ENCODE measurements around the gene METTL3.

The METTL3 gene

DNA sequence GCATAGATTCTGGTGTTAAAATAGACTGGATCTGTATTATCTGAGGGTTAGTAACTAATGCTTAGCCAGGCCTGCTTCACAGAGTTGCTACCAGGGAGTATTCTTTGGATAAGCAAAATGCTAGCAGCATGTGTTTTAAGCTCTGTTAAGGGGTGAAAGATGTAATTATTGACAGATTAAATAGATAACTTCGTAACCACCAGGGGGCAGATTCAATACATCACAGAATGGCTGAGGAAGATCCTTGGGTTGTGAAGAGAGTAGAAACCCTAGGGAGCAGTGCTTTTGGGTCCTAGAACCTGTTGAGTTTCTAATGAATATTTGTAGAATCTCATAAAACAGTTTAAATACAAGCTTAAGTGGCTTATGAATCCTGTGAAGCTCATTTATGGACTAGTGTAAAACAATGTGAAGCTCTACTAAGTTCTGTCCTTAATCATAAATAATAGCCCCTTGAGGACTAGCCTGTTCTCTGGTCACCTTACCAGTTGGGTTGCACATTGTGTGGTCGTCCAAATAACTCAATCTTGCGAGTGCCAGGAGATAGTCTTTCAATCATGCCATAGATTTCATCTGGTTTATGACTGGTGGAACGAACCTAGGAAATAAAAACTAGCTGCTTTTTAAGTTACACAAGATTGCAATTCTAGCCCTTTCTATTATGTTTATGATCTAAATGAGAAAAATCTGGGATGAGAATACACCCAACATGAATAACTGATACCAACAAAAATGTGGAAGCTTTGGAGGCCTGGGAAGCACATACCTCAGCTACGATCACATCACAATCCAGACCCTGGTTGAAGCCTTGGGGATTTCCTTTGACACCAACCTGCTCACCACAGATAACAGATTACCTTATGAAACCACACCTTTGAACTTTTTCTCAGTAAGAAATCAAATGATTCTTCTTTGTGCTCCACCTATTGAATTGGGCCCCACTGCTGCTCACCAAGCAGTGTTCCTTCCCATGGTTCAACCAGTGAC, 12.3 kb downstream of the METTL3 start:
- Histone ChIP-seq H3K4me1 (ENCODE audit: insufficient read depth, insufficient read length) (no peaks in the 10 kb centered on the region), H3K9me3 (ENCODE audit: insufficient read depth, low read length) (no peaks in the 10 kb centered on the region), H3K9ac (ENCODE audit: insufficient read length, low read depth) (no peak overlapping the region), H3K4me3 (ENCODE audit: insufficient read length, low read depth) (no peak overlapping the region), H3K36me3 (ENCODE audit: insufficient read depth, insufficient read length, low read length) (peaks cover 87% of the 10 kb centered on the region), H3K27me3 (ENCODE audit: insufficient read depth, insufficient read length) (no peaks in the 10 kb centered on the region)
- DNase-seq (ENCODE audit: low read depth, low spot score) = peak; percentile 48
- TF ChIP-seq SUZ12 (IDR thresholded peaks at IDR 0.05; ENCODE audit: extremely low read depth, insufficient read depth, insufficient read length) = no peak
- TF ChIP-seq ZNF274 (IDR thresholded peaks at IDR 0.05; ENCODE audit: low read depth, low read length) = no peak
- no peak for TF ChIP-seq YY1 (IDR thresholded peaks at IDR 0.05; ENCODE audit: insufficient read depth, insufficient read length)

DNA sequence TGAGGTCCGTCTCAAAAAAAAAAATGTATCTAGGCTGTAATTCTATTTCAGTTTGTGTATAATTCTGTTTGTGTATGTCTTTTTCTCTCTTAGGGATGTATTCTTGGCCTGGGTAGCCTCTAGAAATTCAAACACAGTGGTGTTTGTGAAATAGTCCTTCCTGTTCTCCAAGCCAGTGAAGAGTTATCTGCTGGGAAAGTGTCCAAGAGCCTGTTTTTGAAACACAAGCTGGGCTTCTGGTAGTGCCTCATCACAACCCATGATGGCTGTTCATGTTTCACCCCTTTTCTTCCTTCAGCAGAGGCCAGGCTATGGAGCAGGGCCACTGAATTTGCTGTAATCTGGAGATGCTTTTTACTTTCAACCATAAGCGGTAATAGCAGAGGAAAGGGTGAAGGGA, 14.7 kb downstream of the METTL3 start:
- Histone ChIP-seq H3K36me3 (ENCODE audit: insufficient read depth, insufficient read length, low read length) (peaks cover 76% of the 10 kb centered on the region), H3K4me1 (ENCODE audit: insufficient read depth, insufficient read length) (no peaks in the 10 kb centered on the region), H3K9ac (ENCODE audit: insufficient read length, low read depth) (no peak overlapping the region), H3K9me3 (ENCODE audit: insufficient read depth, low read length) (no peaks in the 10 kb centered on the region), H3K27me3 (ENCODE audit: insufficient read depth, insufficient read length) (no peaks in the 10 kb centered on the region), H3K4me3 (ENCODE audit: insufficient read length, low read depth) (no peak overlapping the region)
- TF ChIP-seq YY1 (IDR thresholded peaks at IDR 0.05; ENCODE audit: insufficient read depth, insufficient read length) (no peak), ZNF274 (IDR thresholded peaks at IDR 0.05; ENCODE audit: low read depth, low read length) (no peak), SUZ12 (IDR thresholded peaks at IDR 0.05; ENCODE audit: extremely low read depth, insufficient read depth, insufficient read length) (no peak)
- no peak for DNase-seq (ENCODE audit: low read depth, low spot score)

DNA sequence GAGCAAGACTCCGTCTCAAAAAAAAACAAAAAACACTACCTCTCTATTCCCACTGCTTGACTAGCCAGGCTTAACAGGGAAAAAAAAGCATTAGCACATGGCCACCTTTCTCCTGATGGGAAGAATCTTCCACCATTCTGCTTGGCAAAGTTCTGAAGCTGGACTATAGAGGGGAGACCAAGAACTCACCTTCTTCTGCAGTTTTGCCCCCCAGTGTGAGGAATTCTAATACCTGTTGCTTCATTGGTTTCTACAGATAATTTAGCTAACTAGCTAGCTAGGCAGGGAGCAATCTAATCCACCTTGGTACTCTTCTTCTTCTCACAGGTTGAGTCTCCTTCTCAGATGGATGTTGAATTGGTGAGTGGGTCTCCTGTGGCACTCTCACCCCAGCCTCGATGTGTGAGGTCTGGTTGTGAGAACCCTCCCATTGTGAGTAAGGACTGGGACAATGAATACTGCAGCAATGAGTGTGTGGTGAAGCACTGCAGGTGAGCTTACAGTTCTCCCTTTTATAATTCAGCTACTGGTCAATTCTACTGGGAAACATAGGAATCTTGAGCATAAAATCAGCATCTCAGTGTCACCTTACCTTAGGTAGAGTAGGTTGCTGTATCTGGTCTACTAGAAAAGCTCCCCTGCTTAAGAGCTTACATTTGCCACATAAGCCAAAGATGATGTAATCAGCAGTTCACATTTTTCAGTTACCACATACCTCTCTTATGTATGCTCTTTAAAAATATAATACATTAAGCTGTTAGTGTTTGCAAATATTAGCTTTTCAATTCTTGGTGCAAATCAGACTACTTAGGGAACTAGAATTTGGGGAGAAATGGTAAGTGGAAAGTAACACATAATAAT, 16.0 kb downstream of the METTL3 start:
- Histone ChIP-seq H3K36me3 (ENCODE audit: insufficient read depth, insufficient read length, low read length) (peaks cover 62% of the 10 kb centered on the region), H3K9me3 (ENCODE audit: insufficient read depth, low read length) (no peaks in the 10 kb centered on the region), H3K9ac (ENCODE audit: insufficient read length, low read depth) (no peak overlapping the region), H3K4me1 (ENCODE audit: insufficient read depth, insufficient read length) (no peaks in the 10 kb centered on the region), H3K27me3 (ENCODE audit: insufficient read depth, insufficient read length) (no peaks in the 10 kb centered on the region), H3K4me3 (ENCODE audit: insufficient read length, low read depth) (no peak overlapping the region)
- TF ChIP-seq YY1 (IDR thresholded peaks at IDR 0.05; ENCODE audit: insufficient read depth, insufficient read length) (no peak), SUZ12 (IDR thresholded peaks at IDR 0.05; ENCODE audit: extremely low read depth, insufficient read depth, insufficient read length) (no peak), ZNF274 (IDR thresholded peaks at IDR 0.05; ENCODE audit: low read depth, low read length) (no peak)
- DNase-seq (ENCODE audit: low read depth, low spot score) = no peak

DNA sequence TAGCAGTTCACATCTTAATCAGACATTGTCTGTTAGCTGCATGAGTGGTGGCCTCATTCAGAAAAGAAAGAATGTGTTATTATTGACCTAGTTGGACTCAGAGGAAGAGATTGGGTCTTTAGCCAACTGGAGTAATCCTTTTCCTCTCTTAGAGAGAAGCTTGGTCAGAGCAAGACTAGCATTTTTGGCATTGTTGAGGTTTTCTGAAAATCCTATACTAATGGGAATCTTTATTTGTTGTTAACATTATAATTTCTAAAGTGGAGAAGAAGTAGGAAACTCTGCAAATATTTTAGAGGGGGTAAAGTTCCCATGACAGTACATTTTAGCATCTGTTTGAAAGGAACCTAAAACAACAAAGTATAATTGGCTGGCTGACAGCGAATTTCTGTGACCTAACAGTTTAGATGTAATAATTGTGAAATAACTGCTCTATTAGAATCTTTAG, 24.5 kb downstream of the METTL3 start:
- H3K9ac ChIP-seq (ENCODE audit: insufficient read length, low read depth) = no peak overlapping the region
- peaks cover 28% of the 10 kb centered on the region for H3K36me3 ChIP-seq (ENCODE audit: insufficient read depth, insufficient read length, low read length)
- H3K27me3 ChIP-seq (ENCODE audit: insufficient read depth, insufficient read length) = no peaks in the 10 kb centered on the region
- no peaks in the 10 kb centered on the region for H3K9me3 ChIP-seq (ENCODE audit: insufficient read depth, low read length)
- H3K4me1 ChIP-seq (ENCODE audit: insufficient read depth, insufficient read length) = no peaks in the 10 kb centered on the region
- H3K4me3 ChIP-seq (ENCODE audit: insufficient read length, low read depth) = no peak overlapping the region
- TF ChIP-seq SUZ12 (IDR thresholded peaks at IDR 0.05; ENCODE audit: extremely low read depth, insufficient read depth, insufficient read length) = no peak
- no peak for TF ChIP-seq YY1 (IDR thresholded peaks at IDR 0.05; ENCODE audit: insufficient read depth, insufficient read length)
- DNase-seq (ENCODE audit: low read depth, low spot score) = no peak

DNA sequence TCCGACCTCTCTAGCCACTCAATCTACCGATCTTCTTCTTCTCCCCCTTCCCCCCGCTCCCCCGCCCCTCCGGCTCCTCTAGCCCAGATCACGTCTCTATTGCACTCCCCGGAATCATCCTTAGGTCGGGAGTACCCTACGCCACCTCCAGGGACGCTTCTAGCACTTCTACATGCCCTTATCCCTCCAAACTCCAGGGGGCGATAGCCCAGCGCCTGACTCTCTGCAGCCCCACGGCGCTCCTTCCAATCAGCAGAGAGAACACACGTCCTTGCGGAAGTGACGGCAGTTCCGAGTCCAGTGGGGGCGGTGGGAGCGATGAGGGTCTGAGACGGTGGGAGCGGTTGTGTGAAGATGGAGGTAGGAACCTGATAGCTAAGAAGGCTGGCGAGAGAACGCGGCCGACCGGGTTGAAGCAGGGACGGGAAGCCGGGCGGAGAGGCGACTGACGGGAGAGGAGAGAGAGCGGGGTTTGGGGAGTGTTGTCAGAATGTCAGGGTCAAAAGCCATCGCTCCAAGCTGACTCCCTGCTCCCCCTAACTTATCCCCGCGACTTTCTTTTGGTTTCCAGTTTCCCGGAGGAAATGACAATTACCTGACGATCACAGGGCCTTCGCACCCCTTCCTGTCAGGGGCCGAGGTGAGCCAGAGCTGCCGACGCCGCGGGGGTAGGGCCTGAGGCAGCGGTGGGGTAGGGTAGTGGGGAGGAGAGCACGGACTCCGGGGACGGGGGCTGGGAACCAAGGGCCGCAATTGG, 34.0 kb downstream of the METTL3 start, which contains the start of the genes RAB2B and TOX4:
TSS of gene RAB2B (minus strand) at position 35 of the 757 bp plus-strand sequence. CDS start 87 bp downstream, outside the sequence.
TSS of gene TOX4 (plus strand) at position 271 of the 757 bp plus-strand sequence. CDS start at position 355, 84 bp downstream.
- Histone ChIP-seq H3K9ac (ENCODE audit: insufficient read length, low read depth) (peak within 1 kb of the TSS; percentile 89), H3K4me3 (ENCODE audit: insufficient read length, low read depth) (peak within 1 kb of the TSS; percentile 91), H3K4me1 (ENCODE audit: insufficient read depth, insufficient read length) (no peaks in the 10 kb centered on the region), H3K36me3 (ENCODE audit: insufficient read depth, insufficient read length, low read length) (peaks cover 22% of the 10 kb centered on the region), H3K9me3 (ENCODE audit: insufficient read depth, low read length) (no peaks in the 10 kb centered on the region), H3K27me3 (ENCODE audit: insufficient read depth, insufficient read length) (no peaks in the 10 kb centered on the region)
- DNase-seq (ENCODE audit: low read depth, low spot score) = peak; percentile 94
- no peak for TF ChIP-seq SUZ12 (IDR thresholded peaks at IDR 0.05; ENCODE audit: extremely low read depth, insufficient read depth, insufficient read length)
- TF ChIP-seq ZNF274 (IDR thresholded peaks at IDR 0.05; ENCODE audit: low read depth, low read length) = no peak
- no peak for TF ChIP-seq YY1 (IDR thresholded peaks at IDR 0.05; ENCODE audit: insufficient read depth, insufficient read length)

DNA sequence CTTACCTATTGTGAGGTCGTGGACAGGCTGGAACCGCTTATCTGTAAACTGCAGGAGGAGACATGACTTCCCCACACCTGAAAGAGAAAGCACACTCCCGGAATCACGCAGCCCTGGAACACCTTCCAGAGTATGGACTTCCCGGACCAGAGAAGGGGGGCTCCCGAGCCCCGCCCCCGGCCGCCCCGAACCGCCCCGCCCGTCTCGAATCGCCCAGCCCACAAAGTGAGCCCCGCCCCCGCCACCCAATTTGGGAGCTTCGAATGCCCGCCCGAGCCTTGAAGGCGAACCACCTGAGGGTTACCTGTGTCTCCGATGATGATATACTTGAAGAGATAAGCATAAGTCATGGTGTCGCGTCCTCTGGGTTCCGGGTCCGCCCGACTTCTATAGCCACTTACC, 34.6 kb downstream of the METTL3 start:
- Histone ChIP-seq H3K4me1 (ENCODE audit: insufficient read depth, insufficient read length) (no peaks in the 10 kb centered on the region), H3K4me3 (ENCODE audit: insufficient read length, low read depth) (peak overlapping the region; percentile 79), H3K27me3 (ENCODE audit: insufficient read depth, insufficient read length) (no peaks in the 10 kb centered on the region), H3K36me3 (ENCODE audit: insufficient read depth, insufficient read length, low read length) (peaks cover 19% of the 10 kb centered on the region), H3K9ac (ENCODE audit: insufficient read length, low read depth) (peak overlapping the region; percentile 85), H3K9me3 (ENCODE audit: insufficient read depth, low read length) (no peaks in the 10 kb centered on the region)
- no peak for TF ChIP-seq YY1 (IDR thresholded peaks at IDR 0.05; ENCODE audit: insufficient read depth, insufficient read length)
- no peak for TF ChIP-seq ZNF274 (IDR thresholded peaks at IDR 0.05; ENCODE audit: low read depth, low read length)
- TF ChIP-seq SUZ12 (IDR thresholded peaks at IDR 0.05; ENCODE audit: extremely low read depth, insufficient read depth, insufficient read length) = no peak
- peak; percentile 25 for DNase-seq (ENCODE audit: low read depth, low spot score)
